ENCODE results near the gene TSPEAR. TPM values are rescaled to one million over a fixed set of nuclear protein-coding genes. Genes with fewer than 3 reads are reported as not detected.

The TSPEAR gene
- polyA plus RNA-seq, 1 experiment, result not detected

DNA sequence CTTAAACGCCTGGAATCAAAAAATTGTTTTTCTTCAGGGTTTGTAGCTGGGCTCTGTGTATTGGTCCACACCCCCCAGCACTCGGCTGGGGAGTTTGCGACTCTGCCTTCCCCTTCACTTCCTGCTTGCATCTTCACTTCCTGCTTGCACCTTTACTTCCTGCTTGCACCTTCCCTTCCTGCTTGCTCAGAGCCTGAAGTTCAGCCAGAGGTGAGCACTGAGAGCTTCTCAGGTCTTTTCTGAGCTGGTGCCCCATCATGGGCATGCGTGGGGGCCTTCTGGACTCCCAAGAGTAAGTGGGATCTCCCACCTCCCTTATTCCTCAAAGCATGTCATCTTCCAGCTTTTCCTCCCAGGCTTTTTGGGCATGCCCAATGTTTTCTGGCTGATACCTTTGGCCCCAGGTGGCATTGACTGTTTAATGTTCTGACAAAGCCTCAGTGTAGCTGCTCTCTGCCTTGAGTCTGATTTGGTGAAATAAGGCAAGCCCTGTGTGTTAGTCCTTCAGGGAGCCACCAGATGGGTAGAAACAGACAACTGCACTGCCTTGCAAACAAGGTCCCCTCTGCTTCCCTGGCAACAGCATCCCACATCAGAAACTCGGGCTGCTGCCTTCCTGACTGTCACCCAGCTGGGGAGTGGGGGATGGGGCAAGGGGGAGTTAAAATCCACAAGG lies 163.6 kb downstream of the TSPEAR start:
- ChIA-PET POLR2A (no interaction called here), CTCF (no interaction called here)
- no peak for DNase-seq (ENCODE audit: low read depth)
- Histone ChIP-seq H3K4me3 (ENCODE audit: low read depth, low read length) (no peak overlapping the region), H3K27me3 (ENCODE audit: control insufficient read depth, insufficient read depth, low read length) (no peaks in the 10 kb centered on the region), H3K36me3 (ENCODE audit: control insufficient read depth, insufficient read depth, low read length) (no peaks in the 10 kb centered on the region)
- TF ChIP-seq, protein P1, sequence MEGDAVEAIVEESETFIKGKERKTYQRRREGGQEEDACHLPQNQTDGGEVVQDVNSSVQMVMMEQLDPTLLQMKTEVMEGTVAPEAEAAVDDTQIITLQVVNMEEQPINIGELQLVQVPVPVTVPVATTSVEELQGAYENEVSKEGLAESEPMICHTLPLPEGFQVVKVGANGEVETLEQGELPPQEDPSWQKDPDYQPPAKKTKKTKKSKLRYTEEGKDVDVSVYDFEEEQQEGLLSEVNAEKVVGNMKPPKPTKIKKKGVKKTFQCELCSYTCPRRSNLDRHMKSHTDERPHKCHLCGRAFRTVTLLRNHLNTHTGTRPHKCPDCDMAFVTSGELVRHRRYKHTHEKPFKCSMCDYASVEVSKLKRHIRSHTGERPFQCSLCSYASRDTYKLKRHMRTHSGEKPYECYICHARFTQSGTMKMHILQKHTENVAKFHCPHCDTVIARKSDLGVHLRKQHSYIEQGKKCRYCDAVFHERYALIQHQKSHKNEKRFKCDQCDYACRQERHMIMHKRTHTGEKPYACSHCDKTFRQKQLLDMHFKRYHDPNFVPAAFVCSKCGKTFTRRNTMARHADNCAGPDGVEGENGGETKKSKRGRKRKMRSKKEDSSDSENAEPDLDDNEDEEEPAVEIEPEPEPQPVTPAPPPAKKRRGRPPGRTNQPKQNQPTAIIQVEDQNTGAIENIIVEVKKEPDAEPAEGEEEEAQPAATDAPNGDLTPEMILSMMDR (IDR thresholded peaks at IDR 0.05; ENCODE audit: insufficient read depth, low read depth, low read length), result no peak

DNA sequence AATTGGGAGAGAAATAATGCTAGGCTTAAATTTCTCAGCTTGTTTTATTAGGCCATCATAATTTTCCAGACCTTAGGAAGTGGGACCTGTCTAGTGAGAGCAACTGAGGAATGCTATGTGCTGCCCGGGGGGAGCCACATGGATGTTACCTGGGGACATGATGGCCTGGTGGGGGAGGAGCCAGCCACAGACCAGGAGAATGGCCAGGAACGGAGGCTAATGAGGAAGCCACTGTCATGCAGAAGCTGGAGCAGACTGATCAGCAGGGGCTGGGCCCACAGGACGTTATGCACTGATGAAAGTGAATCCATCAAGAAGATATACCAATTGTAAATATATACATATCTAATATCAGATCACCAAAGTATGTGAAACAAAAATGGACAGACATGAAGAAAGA lies 166.8 kb downstream of the TSPEAR start:
- Histone ChIP-seq H3K36me3 (ENCODE audit: control insufficient read depth, insufficient read depth, low read length) (no peaks in the 10 kb centered on the region), H3K4me3 (ENCODE audit: low read depth, low read length) (no peak overlapping the region), H3K27me3 (ENCODE audit: control insufficient read depth, insufficient read depth, low read length) (no peaks in the 10 kb centered on the region)
- ChIA-PET POLR2A (no interaction called here), CTCF (no interaction called here)
- TF ChIP-seq, protein P1 (IDR thresholded peaks at IDR 0.05; ENCODE audit: insufficient read depth, low read depth, low read length), result no peak
- DNase-seq (ENCODE audit: low read depth), result no peak

DNA sequence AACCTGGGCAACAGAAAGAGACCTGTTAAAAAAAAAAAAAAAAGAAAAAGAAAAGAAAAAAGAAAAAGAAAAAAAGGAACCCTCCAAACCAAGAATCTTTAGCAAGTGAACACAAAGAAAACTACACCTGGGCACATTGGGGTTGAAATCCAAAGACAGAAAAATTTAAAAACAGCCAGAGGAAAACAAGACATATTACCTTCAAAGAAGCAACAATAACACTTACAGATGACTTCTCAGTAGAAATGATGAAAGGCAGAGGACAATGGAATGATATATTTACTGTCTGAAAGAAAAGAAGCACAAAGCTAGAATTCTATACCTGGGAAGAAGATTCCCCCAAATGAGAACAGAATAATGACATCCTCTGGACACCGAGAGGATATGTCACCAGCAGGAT lies 168.7 kb downstream of the TSPEAR start:
- no peak for DNase-seq (ENCODE audit: low read depth)
- H3K4me3 ChIP-seq (ENCODE audit: low read depth, low read length), result no peak overlapping the region
- H3K27me3 ChIP-seq (ENCODE audit: control insufficient read depth, insufficient read depth, low read length), result no peaks in the 10 kb centered on the region
- H3K36me3 ChIP-seq (ENCODE audit: control insufficient read depth, insufficient read depth, low read length), result no peaks in the 10 kb centered on the region
- TF ChIP-seq, protein P1 (IDR thresholded peaks at IDR 0.05; ENCODE audit: insufficient read depth, low read depth, low read length), result no peak
- POLR2A ChIA-PET, result no interaction called here
- CTCF ChIA-PET, result no interaction called here

DNA sequence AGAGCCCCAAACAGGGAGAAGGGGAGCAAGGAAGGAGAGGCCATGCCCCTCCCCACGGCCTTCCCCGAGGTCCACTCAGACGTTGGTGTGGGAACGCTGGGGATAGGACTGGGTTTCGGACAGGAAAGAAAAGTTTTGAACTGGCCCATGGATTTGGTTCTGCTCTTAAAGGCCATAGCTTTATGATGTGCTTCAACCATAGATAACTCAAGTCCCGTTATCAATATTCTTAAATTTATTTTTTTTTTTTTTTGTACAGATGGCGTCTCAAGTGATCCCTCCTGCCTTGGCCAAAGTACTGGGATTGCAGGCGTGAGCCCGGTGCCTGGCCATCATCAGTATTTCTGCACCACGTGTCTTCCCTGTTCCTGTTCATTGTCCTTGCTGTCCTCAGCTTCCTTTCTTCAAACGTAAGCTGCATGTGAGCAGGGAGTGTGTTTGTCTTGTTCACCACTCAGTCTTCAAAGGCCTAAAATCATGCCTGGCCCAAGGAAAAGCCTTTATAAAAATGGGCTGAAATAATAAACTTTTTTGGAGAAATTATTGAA lies 170.6 kb downstream of the TSPEAR start:
- no peaks in the 10 kb centered on the region for H3K36me3 ChIP-seq (ENCODE audit: control insufficient read depth, insufficient read depth, low read length)
- TF ChIP-seq, protein P1 (IDR thresholded peaks at IDR 0.05; ENCODE audit: insufficient read depth, low read depth, low read length), result no peak
- ChIA-PET POLR2A (no interaction called here), CTCF (no interaction called here)
- H3K27me3 ChIP-seq (ENCODE audit: control insufficient read depth, insufficient read depth, low read length), result no peaks in the 10 kb centered on the region
- no peak overlapping the region for H3K4me3 ChIP-seq (ENCODE audit: low read depth, low read length)
- no peak for DNase-seq (ENCODE audit: low read depth)

DNA sequence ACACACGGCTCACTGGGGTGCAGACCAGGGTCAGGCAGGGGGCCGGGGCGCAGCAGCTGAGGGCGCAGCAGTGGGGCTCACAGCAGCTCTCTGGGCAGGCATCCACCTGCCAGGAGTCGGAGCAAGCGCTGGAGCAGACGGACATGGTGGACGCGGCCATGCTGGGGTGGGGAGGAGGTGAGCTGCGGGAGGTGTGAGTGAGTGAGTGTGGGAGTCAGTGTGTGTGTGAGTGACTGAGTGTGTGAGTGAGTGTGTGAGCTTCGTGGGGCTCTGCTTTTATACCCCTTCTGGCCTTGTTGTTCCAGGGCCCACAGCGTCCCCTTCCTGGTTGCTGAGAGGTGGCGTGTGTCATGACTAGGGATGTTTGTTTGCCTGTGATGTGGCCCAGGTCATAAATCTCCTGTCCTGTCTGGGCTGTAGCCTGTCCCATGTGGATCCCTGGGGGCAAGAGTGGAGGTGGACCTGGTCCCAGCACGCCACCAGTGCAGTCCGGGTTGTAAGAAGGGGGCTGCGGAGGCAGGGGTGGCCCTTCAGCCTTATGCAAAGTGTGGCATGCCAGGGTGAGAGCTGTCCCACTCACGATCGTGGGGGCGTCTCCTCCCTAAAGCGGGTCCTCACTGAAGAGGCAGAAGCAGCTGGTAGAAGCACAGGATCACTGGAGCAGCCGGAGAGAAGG lies 171.2 kb downstream of the TSPEAR start, which contains the start of gene KRTAP10-1:
Gene KRTAP10-1, minus strand, starts transcription at position 205 of the 676 bp plus-strand sequence. Its CDS starts 45 bp downstream, at position 160.
- no peaks in the 10 kb centered on the region for H3K27me3 ChIP-seq (ENCODE audit: control insufficient read depth, insufficient read depth, low read length)
- no peaks in the 10 kb centered on the region for H3K36me3 ChIP-seq (ENCODE audit: control insufficient read depth, insufficient read depth, low read length)
- DNase-seq (ENCODE audit: low read depth), result no peak
- TF ChIP-seq, protein P1 (IDR thresholded peaks at IDR 0.05; ENCODE audit: insufficient read depth, low read depth, low read length), result no peak
- H3K4me3 ChIP-seq (ENCODE audit: low read depth, low read length), result no peak within 1 kb of the TSS
- POLR2A ChIA-PET, result no interaction called here
- CTCF ChIA-PET, result no interaction called here

Measured in BJ (cell line).